DOHH2 (cell line): ENCODE measurements around the gene RGS18.
A peak's percentile ranks its signal among the peaks of the same experiment; 100 is the strongest.

Experiments
- H3F3A ChIP-seq: fragments of 200-600 bp; sonication (generic), shearing (Covaris generic); 2 replicates; pipeline ENCODE4 v1.6.0; 2016; ENCODE audit warnings: antibody characterized with exemption, mild to moderate bottlenecking; ENCODE audit not compliant: control insufficient read depth, insufficient read depth
- H3K27ac ChIP-seq: fragments of 200-600 bp; sonication (generic); 2 replicates; pipeline ENCODE4 v1.5.1; 2014; ENCODE audit warnings: low read depth, mild to moderate bottlenecking, low read length, moderate library complexity
- H3K27me3 ChIP-seq: fragments of 200-600 bp; sonication (generic); 2 replicates; pipeline ENCODE4 v1.6.1; 2014; ENCODE audit warnings: mild to moderate bottlenecking, low read length, mixed read lengths; ENCODE audit not compliant: control insufficient read depth
- H3K36me3 ChIP-seq: fragments of 200-600 bp; sonication (generic); 2 replicates; pipeline ENCODE4 v1.6.1; 2014; ENCODE audit warnings: mild to moderate bottlenecking, low read length, moderate library complexity, mixed read lengths; ENCODE audit not compliant: control insufficient read depth
- H3K4me1 ChIP-seq: fragments of 200-600 bp; sonication (generic); 2 replicates; pipeline ENCODE4 v1.6.1; 2014; ENCODE audit warnings: mild to moderate bottlenecking, low read length, mixed read lengths; ENCODE audit not compliant: control insufficient read depth
- H3K4me2 ChIP-seq: fragments of 200-600 bp; sonication (generic); 2 replicates; pipeline ENCODE4 v1.6.0; 2014; ENCODE audit warnings: mild to moderate bottlenecking, low read length, moderate library complexity
- H3K4me3 ChIP-seq: fragments of 200-600 bp; sonication (generic); 2 replicates; pipeline ENCODE4 v1.5.1; 2014; ENCODE audit warnings: mild to moderate bottlenecking, low read length, mixed read lengths
- H3K79me2 ChIP-seq: fragments of 200-600 bp; sonication (generic); 2 replicates; pipeline ENCODE4 v1.6.1; 2014; ENCODE audit warnings: mild to moderate bottlenecking, low read length, mixed read lengths; ENCODE audit not compliant: control insufficient read depth
- H3K9me2 ChIP-seq: fragments of 200-600 bp; sonication (generic); replicated peaks from 2 replicates; pipeline ENCODE4 v1.6.1; 2014; ENCODE audit warnings: mild to moderate bottlenecking, low read length, mixed read lengths; ENCODE audit not compliant: control insufficient read depth
- H3K9me3 ChIP-seq: fragments of 200-600 bp; sonication (generic); 2 replicates; pipeline ENCODE4 v1.6.1; 2014; ENCODE audit warnings: antibody characterized with exemption, low read length, mixed read lengths; ENCODE audit not compliant: control insufficient read depth, insufficient read depth
- H4K20me1 ChIP-seq: fragments of 200-600 bp; sonication (generic); 2 replicates; pipeline ENCODE4 v1.6.0; 2014; ENCODE audit warnings: low read depth, mild to moderate bottlenecking, antibody characterized with exemption, low read length, moderate library complexity; ENCODE audit not compliant: control insufficient read depth, insufficient read depth
- EZH2phosphoT487 ChIP-seq: fragments of 200-600 bp; sonication (generic); IDR thresholded peaks from 2 replicates; pipeline ENCODE4 v1.6.1; 2017; ENCODE audit warnings: borderline replicate concordance, mild to moderate bottlenecking, antibody characterized with exemption, low read length, moderate library complexity, mixed read lengths
- TF ChIP-seq, protein P1 (sequence below): fragments of 200-600 bp; sonication (generic); IDR thresholded peaks from one replicate; pipeline ENCODE4 v1.5.1; 2014; ENCODE audit warnings: antibody characterized with exemption, mild to moderate bottlenecking, low read depth, low read length; ENCODE audit not compliant: poor library complexity, severe bottlenecking

Gene RGS18

DNA sequence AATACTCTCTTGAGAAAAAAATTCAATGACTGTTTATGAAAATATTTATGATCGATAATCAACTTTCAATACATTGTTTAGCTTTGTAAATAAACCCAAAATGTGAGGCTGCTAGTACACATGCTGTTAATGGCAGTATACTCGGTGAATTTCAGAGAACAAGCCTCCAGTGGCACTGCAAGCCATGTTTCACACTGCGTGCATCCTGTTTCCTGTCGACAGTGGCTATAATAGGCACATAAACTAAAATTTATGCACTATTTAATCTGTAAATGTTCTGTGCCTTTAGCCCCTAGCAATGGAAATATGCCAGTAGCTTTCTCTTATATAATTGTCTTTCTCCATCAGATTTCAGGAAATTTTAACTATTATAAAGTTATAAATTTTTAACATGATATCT, 26.3 kb upstream of the RGS18 start:
- H3K27me3 ChIP-seq = no peaks in the 10 kb centered on the region
- H3K4me2 ChIP-seq = peak overlapping the region; percentile 37
- H3K4me3 ChIP-seq = no peak overlapping the region
- no peaks in the 10 kb centered on the region for H3K9me3 ChIP-seq
- no peaks in the 10 kb centered on the region for H4K20me1 ChIP-seq
- TF ChIP-seq, protein P1, sequence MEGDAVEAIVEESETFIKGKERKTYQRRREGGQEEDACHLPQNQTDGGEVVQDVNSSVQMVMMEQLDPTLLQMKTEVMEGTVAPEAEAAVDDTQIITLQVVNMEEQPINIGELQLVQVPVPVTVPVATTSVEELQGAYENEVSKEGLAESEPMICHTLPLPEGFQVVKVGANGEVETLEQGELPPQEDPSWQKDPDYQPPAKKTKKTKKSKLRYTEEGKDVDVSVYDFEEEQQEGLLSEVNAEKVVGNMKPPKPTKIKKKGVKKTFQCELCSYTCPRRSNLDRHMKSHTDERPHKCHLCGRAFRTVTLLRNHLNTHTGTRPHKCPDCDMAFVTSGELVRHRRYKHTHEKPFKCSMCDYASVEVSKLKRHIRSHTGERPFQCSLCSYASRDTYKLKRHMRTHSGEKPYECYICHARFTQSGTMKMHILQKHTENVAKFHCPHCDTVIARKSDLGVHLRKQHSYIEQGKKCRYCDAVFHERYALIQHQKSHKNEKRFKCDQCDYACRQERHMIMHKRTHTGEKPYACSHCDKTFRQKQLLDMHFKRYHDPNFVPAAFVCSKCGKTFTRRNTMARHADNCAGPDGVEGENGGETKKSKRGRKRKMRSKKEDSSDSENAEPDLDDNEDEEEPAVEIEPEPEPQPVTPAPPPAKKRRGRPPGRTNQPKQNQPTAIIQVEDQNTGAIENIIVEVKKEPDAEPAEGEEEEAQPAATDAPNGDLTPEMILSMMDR = no peak
- no peak for TF ChIP-seq EZH2phosphoT487
- no peaks in the 10 kb centered on the region for H3K36me3 ChIP-seq
- H3F3A ChIP-seq = no peaks in the 10 kb centered on the region
- H3K79me2 ChIP-seq = no peaks in the 10 kb centered on the region
- peaks cover 12% of the 10 kb centered on the region for H3K4me1 ChIP-seq
- H3K27ac ChIP-seq = no peak overlapping the region
- H3K9me2 ChIP-seq = no peaks in the 10 kb centered on the region

DNA sequence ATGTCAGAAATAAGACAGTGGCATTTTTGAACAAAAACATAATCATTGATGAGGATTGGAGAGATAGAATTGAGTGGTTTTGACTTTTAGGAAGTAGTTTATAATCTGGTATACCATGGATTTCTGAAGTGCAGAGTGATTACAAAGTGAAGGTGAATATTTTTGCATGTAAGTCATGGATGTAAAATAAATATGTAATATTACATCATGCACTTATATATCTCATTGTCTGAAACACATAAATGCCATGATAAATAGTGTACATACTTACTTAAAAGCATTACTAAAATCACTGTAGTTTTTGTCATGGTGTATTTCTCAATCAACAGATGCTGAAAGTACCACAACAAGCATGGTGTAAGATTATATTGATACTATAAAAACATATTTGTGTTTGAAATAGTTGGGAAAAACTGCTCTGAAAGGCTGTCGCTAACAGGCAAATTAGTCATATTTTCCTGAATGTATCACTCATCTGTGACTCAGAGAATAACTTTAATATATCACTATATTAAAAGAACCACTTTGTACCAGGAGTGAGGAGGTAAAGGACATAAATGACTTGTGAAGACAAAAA, 24.8 kb upstream of the RGS18 start:
- H3K79me2 ChIP-seq = no peaks in the 10 kb centered on the region
- no peak overlapping the region for H3K4me2 ChIP-seq
- H3K36me3 ChIP-seq = no peaks in the 10 kb centered on the region
- H3F3A ChIP-seq = no peaks in the 10 kb centered on the region
- no peaks in the 10 kb centered on the region for H3K27me3 ChIP-seq
- no peak overlapping the region for H3K27ac ChIP-seq
- H3K4me1 ChIP-seq = peaks cover 12% of the 10 kb centered on the region
- TF ChIP-seq, protein P1 = no peak
- no peak for TF ChIP-seq EZH2phosphoT487
- H3K9me3 ChIP-seq = no peaks in the 10 kb centered on the region
- H3K4me3 ChIP-seq = no peak overlapping the region
- H4K20me1 ChIP-seq = no peaks in the 10 kb centered on the region
- H3K9me2 ChIP-seq = no peaks in the 10 kb centered on the region

DNA sequence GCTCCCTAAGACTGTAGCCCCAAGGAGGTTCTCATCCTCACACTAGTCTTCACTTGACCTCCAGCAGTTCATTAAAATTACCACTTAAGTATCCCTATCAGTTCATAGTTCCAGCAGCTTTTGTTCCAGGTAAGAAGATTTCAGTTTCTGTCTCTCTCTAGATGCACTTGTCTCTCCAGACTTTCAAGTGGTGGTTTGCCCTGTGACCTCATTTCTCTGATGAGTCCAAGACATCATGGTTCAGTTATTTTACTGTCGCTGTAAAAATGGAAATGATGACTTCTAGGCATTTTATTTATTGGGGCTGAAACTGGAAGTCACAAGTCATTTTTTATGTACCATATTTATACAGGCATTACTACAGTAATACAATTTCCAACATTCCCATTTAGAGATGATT, 17.9 kb upstream of the RGS18 start:
- Histone ChIP-seq H3K27me3 (no peaks in the 10 kb centered on the region), H4K20me1 (no peaks in the 10 kb centered on the region), H3K9me3 (no peaks in the 10 kb centered on the region), H3K27ac (no peak overlapping the region), H3K4me2 (no peak overlapping the region), H3F3A (no peaks in the 10 kb centered on the region), H3K79me2 (no peaks in the 10 kb centered on the region), H3K4me3 (no peak overlapping the region), H3K36me3 (no peaks in the 10 kb centered on the region), H3K9me2 (no peaks in the 10 kb centered on the region), H3K4me1 (no peaks in the 10 kb centered on the region)
- TF ChIP-seq, protein P1 = no peak
- TF ChIP-seq EZH2phosphoT487 = no peak

DNA sequence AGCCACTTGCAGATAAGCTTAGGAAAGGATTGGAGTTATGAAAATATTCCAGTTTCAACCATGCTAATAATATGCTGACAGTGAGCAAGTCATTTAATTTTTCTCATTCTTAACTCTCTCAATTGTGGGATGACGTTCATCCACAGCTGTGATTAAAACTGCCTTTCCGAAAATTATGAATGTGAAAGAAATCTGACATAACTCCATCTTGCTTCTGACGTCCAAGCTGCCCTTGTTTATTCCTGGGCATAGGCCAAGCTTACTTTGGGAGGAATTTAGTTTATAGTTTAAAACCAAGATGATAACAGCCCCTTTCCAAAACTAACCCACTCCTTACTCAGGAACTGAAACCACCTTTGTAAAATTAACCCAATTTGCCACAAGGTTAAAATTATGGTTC, 11.0 kb upstream of the RGS18 start:
- H3K4me2 ChIP-seq = no peak overlapping the region
- no peaks in the 10 kb centered on the region for H3K36me3 ChIP-seq
- no peaks in the 10 kb centered on the region for H4K20me1 ChIP-seq
- no peak overlapping the region for H3K4me3 ChIP-seq
- TF ChIP-seq, protein P1 = no peak
- no peak for TF ChIP-seq EZH2phosphoT487
- H3K9me2 ChIP-seq = no peaks in the 10 kb centered on the region
- no peaks in the 10 kb centered on the region for H3K79me2 ChIP-seq
- H3K4me1 ChIP-seq = no peaks in the 10 kb centered on the region
- H3K9me3 ChIP-seq = no peaks in the 10 kb centered on the region
- no peaks in the 10 kb centered on the region for H3F3A ChIP-seq
- no peaks in the 10 kb centered on the region for H3K27me3 ChIP-seq
- H3K27ac ChIP-seq = no peak overlapping the region
